Ascending aorta (tissue), 2 donors: ENCODE data around the gene NUDT8. TPM values are rescaled to one million over a fixed set of nuclear protein-coding genes. Genes with fewer than 3 reads are reported as not detected.

ENCODE experiments used
- DNase-seq, 2 donors: peaks; one replicate each; pipeline ENCODE4 v3.0.0-alpha.2; 2019; ENCODE audit warnings: low spot score in 2 of 2
- H3K27ac ChIP-seq, 2 donors: fragments of 200-600 bp; sonication (generic); one replicate each; pipeline ENCODE4 v1.5.1; 2016 to 2017; ENCODE audit warnings: mild to moderate bottlenecking in 1 of 2
- H3K27me3 ChIP-seq: fragments of 200-600 bp; sonication (generic); one replicate; pipeline ENCODE4 v1.5.1; 2017
- H3K36me3 ChIP-seq, 2 donors: fragments of 200-600 bp; sonication (generic); one replicate each; pipeline ENCODE4 v1.5.1; 2016
- H3K4me1 ChIP-seq, 2 donors: fragments of 200-600 bp; sonication (generic); one replicate each; pipeline ENCODE4 v1.5.1; 2016 to 2017; ENCODE audit warnings: mild to moderate bottlenecking in 1 of 2
- H3K4me3 ChIP-seq, 2 donors: fragments of 200-600 bp; sonication (generic); one replicate each; pipeline ENCODE4 v1.5.1; 2016 to 2017; ENCODE audit warnings: mild to moderate bottlenecking in 1 of 2
- H3K9me3 ChIP-seq, 2 donors: fragments of 200-600 bp; sonication (generic); one replicate each; pipeline ENCODE4 v1.5.1; 2016
- intact Hi-C: fragments of 100-400 bp; cut with DNase I; formaldehyde crosslinking; loops from one replicate; pipeline ENCODE4 v1.15.1; 2023
- total RNA-seq: library from RNA; depleted of rRNA; stranded (reverse); fragments of >200 nt; gene quantifications from one replicate; pipeline ENCODE4 v1.1.0, GENCODE V29; 2016
- TF ChIP-seq, protein P1 (sequence below), 3 experiments: fragments of 200-600 bp in 2 of 3; fragments of 450-650 bp in 1 of 3; sonication (generic) in 2 of 3; IDR thresholded peaks; one replicate each; pipeline ENCODE4 v1.5.1; 2016 to 2019; ENCODE audit warnings: antibody characterized with exemption in 3 of 3, mild to moderate bottlenecking in 1 of 3, moderate library complexity in 1 of 3

NUDT8 gene
- total RNA-seq, 1 donor from 2014 or later: 23.4 TPM

DNA sequence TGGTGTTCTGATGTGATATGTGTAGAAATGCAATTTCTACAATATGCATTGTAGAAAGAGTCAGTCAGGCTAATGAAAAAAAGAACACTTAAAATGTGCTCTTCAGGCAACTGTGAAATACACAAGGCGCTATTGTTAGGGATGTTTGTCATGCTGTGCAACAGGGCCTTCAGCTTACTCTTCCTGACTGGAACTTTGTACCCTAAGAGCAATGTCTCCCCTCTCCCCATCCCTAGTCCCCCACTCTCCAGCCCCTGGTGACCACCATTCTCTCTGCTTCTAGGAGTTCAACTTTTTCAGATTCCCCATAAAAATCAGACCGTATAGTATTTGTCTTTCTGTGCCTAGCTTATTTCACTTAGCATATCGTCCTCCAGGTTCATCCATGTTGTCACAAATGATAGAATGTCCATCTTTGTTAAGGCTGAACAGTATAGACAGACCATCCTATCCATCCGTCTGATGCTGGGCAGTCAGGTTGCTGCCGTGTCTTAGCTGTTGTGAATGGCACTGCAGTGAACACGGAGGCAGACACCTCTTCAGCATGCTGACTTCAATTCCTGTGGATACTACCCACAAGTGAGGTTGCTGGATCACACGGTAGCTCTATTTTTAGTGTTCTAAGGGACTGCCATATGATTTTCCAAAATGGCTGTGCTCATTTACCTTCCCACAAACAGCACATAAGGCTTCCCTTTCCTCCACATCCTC, 12.3 kb downstream of the NUDT8 start:
- DNase-seq: no peak
- no peaks in the 10 kb centered on the region for H3K9me3 ChIP-seq
- no peaks in the 10 kb centered on the region for H3K27me3 ChIP-seq
- intact Hi-C loops: no loop called here
- peaks cover 3 to 7% of the 10 kb centered on the region in 2 donors for H3K36me3 ChIP-seq
- no peak overlapping the region for H3K4me3 ChIP-seq
- no peak overlapping the region for H3K27ac ChIP-seq
- peaks cover 0 to 6% of the 10 kb centered on the region in 2 donors for H3K4me1 ChIP-seq
- TF ChIP-seq, protein P1, sequence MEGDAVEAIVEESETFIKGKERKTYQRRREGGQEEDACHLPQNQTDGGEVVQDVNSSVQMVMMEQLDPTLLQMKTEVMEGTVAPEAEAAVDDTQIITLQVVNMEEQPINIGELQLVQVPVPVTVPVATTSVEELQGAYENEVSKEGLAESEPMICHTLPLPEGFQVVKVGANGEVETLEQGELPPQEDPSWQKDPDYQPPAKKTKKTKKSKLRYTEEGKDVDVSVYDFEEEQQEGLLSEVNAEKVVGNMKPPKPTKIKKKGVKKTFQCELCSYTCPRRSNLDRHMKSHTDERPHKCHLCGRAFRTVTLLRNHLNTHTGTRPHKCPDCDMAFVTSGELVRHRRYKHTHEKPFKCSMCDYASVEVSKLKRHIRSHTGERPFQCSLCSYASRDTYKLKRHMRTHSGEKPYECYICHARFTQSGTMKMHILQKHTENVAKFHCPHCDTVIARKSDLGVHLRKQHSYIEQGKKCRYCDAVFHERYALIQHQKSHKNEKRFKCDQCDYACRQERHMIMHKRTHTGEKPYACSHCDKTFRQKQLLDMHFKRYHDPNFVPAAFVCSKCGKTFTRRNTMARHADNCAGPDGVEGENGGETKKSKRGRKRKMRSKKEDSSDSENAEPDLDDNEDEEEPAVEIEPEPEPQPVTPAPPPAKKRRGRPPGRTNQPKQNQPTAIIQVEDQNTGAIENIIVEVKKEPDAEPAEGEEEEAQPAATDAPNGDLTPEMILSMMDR (IDR thresholded peaks at IDR 0.05): no peak

DNA sequence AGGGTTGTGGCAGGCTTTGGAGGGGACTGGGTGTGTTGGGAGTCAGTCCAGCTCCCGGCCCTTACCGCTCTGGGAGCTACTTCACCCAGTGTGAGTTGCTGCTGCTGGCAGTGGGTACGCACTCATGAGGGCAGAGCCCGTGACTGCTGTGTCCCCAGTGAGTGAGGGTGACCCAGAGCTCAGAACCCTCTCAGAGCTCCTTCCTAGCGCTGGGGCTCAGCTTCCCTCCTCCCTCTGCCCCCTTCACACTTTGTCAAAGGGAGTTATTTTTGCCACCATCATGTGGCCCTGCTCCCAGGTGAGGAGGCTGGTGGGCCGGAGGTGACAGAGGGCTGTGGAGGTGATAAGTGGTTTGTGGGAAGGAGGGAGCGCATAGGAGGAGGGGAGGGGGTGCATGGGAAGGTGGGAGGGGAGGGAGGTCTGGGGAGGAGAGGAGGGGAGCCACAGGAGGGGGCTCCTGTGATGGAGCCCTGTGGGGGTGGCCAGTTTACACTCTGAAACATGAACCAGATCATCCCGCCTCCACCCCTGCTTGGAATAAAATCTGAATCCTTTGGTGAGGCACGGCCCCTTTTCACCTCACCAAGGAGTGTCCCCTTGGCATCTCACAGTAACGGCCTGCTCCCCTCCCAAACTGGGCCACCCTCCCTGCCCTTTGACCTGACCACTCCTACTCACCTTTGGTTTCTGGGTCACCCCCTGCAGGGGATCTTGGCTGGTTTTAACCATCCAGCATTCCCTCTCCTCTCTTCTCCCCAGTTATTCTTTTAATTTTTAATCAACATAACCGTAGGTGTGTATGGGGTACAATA, 13.1 kb downstream of the NUDT8 start:
- intact Hi-C loops: no loop called here
- no peaks in the 10 kb centered on the region for H3K27me3 ChIP-seq
- H3K9me3 ChIP-seq: no peaks in the 10 kb centered on the region
- H3K36me3 ChIP-seq: peaks cover 10 to 14% of the 10 kb centered on the region in 2 donors
- peaks cover 0 to 6% of the 10 kb centered on the region in 2 donors for H3K4me1 ChIP-seq
- TF ChIP-seq, protein P1 (IDR thresholded peaks at IDR 0.05): no peak
- no peak for DNase-seq
- H3K4me3 ChIP-seq: no peak overlapping the region
- no peak overlapping the region for H3K27ac ChIP-seq

DNA sequence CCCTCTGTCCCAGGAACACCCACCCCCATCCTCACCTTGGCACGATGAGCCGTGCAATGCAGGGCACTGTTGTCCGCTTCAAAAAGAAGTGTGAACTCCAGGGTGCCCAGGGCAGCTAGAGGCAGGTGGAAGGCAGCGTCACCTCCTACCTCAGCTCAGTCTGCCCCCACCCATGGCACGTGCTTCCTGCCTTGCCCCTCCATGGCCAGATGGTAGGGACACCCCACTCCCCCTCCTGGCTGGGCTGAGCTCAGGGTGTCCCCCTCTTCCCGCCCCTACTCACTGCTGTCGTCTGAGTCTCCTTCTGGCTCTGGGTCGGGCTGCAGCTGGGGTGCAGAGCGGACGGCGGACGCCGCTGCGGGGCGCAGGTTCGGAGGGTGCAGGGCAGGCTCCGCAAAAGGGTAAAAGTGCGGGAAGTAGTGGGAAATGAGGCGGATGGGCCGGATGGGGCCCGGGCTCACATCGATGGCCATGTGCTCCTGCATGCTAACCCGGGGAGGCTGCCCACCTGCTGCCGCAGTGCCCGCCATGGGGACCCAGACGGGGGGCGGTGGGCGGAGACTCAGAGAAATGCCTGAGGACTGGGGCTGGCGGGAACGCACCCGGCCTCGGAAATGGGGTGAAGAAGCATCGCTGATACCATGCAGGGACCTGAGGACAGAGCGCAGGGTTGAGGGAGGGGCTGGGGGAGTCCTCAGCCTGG, 13.9 kb downstream of the NUDT8 start:
- Histone ChIP-seq H3K4me1 (peaks cover 0 to 6% of the 10 kb centered on the region in 2 donors), H3K9me3 (no peaks in the 10 kb centered on the region), H3K27me3 (no peaks in the 10 kb centered on the region), H3K36me3 (peaks cover 17 to 22% of the 10 kb centered on the region in 2 donors), H3K4me3 (no peak overlapping the region), H3K27ac (no peak overlapping the region)
- TF ChIP-seq, protein P1 (IDR thresholded peaks at IDR 0.05): no peak
- intact Hi-C loops: no loop called here
- no peak for DNase-seq

DNA sequence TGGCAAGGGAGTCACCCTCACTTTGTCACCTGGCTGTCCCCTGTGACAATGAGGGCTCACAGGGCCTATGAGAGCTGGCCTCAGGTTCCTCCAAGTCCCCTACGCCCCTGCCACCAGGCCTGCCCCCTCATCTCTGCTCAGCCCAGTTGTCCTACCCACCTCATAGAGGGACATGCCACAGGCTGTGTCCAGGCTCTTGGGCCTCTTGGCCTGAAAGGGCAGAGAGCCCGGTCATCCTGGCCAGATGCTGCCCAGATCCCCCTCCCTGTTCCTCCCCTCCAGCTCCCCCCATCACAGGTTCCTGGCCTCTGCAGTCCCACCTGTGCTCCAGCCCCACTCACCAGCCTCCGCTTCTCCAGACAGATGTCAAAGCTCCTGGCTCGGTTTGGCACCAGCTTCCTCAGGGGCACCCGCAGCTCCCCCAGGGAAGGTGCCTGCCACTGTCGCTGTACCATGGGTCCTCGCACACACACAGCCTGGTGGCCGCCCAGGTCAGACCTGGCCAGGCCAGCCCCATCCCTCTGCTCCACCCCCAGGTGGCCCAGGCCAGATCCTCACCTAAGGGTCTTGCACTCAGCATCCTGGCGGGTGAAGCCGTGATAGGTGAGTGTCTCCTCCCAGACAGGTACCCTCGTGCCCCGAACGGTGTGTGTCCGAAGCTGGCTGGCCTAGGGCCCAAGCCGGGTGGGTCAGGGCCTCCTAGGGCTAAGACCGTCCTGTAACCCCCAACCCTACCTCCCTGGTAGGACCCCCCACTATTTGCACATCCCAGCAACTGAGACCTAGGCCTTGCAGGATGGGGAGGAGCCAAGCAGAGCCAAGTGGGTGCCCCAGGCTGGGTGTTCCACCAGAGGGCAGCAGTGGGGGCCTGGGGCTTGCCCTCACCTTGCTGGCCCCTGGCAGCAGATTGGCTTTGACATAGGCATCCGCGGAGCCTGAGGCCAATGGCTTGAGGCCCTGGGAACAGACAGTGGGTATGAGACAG, 14.7 kb downstream of the NUDT8 start:
- TF ChIP-seq, protein P1 (IDR thresholded peaks at IDR 0.05): no peak
- Histone ChIP-seq H3K9me3 (no peaks in the 10 kb centered on the region), H3K27me3 (no peaks in the 10 kb centered on the region), H3K36me3 (peaks cover 26 to 30% of the 10 kb centered on the region in 2 donors), H3K4me1 (peaks cover 0 to 6% of the 10 kb centered on the region in 2 donors), H3K4me3 (peak overlapping the region in 1 of 2 donors; percentile 61), H3K27ac (peak overlapping the region in 1 of 2 donors; percentile 3)
- DNase-seq: no peak
- intact Hi-C loops: no loop called here
